Calu3 (cell line): Measurements from ENCODE around the gene ASCL5. TPM values are rescaled to one million over a fixed set of nuclear protein-coding genes. Genes with fewer than 3 reads are reported as not detected.

ENCODE experiments used
- BruUV-seq: library from RNA; stranded (reverse); fragments of 400-500 nt; replicated peaks from 2 replicates; lab custom pipeline; 2021; lab: Mats Ljungman, UMichigan
- CTCF ChIA-PET: fragments of 300-600 bp; sonication (Branson Sonifier 250); formaldehyde crosslinking; loops from one replicate; lab custom pipeline; 2022; ENCODE audit warnings: antibody characterized with exemption; lab: Charles Lee
- DNase-seq: peaks from one replicate; pipeline ENCODE4 v3.0.0; 2022
- H3K27ac Mint-ChIP-seq: one replicate; pipeline ENCODE4 v1.8.0; 2022; ENCODE audit warnings: mixed read lengths; ENCODE audit not compliant: unreplicated experiment
- H3K27me3 Mint-ChIP-seq: one replicate; pipeline ENCODE4 v1.8.0; 2022; ENCODE audit warnings: mixed read lengths; ENCODE audit not compliant: unreplicated experiment
- H3K36me3 Mint-ChIP-seq: one replicate; pipeline ENCODE4 v1.8.0; 2022; ENCODE audit warnings: mild to moderate bottlenecking, moderate library complexity, mixed read lengths; ENCODE audit not compliant: insufficient read depth, unreplicated experiment
- H3K4me1 Mint-ChIP-seq: one replicate; pipeline ENCODE4 v1.8.0; 2022; ENCODE audit warnings: mild to moderate bottlenecking, low read depth, mixed read lengths; ENCODE audit not compliant: unreplicated experiment
- H3K4me3 Mint-ChIP-seq: one replicate; pipeline ENCODE4 v1.8.0; 2022; ENCODE audit warnings: mild to moderate bottlenecking, low read depth, moderate library complexity, mixed read lengths; ENCODE audit not compliant: unreplicated experiment
- H3K9me3 Mint-ChIP-seq: one replicate; pipeline ENCODE4 v1.8.0; 2022; ENCODE audit warnings: low read depth, mixed read lengths; ENCODE audit not compliant: unreplicated experiment
- intact Hi-C: fragments of 100-400 bp; cut with micrococcal nuclease; formaldehyde crosslinking; loops from one replicate; pipeline ENCODE4 v1.10.0; 2022; ENCODE audit not compliant: unreplicated experiment
- total RNA-seq: library from RNA; stranded (reverse); gene quantifications from 2 replicates; pipeline ENCODE4 v1.2.3, GENCODE V29; 2022
- TF ChIP-seq, protein P1 (sequence below): fragments of 200-600 bp; IDR thresholded peaks from one replicate; pipeline ENCODE4 v1.8.0; 2022; ENCODE audit warnings: antibody characterized with exemption; ENCODE audit not compliant: unreplicated experiment

Gene ASCL5
- total RNA-seq, 1 experiment from 2014 or later, result not detected

DNA sequence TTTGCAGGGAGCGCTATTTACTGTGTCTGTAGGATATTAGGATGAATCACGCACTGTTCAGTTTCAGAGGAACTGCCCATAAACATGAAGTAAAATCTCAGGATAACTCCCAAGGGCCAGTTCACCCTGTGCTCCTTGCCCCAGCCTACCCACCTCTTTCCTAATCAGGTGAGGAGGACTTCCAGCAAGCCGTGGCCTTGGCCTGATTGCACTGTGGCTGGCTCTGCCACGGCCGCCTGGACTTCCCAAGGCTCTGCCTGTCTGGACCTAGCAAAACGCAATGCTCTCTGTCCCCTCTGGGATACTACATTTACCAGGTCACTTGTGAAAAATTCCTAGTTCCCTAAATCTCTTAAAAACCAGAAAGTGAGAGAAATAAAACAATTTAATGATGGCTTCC is 7.4 kb upstream of the ASCL5 start:
- no peaks in the 10 kb centered on the region for H3K27me3 Mint-ChIP-seq
- H3K4me3 Mint-ChIP-seq, result no peak overlapping the region
- BruUV-seq, result no TSS peak
- no peak for DNase-seq
- CTCF ChIA-PET, result no interaction called here
- H3K36me3 Mint-ChIP-seq, result peaks cover 19% of the 10 kb centered on the region
- H3K27ac Mint-ChIP-seq, result no peak overlapping the region
- no peaks in the 10 kb centered on the region for H3K9me3 Mint-ChIP-seq
- H3K4me1 Mint-ChIP-seq, result no peaks in the 10 kb centered on the region
- TF ChIP-seq, protein P1, sequence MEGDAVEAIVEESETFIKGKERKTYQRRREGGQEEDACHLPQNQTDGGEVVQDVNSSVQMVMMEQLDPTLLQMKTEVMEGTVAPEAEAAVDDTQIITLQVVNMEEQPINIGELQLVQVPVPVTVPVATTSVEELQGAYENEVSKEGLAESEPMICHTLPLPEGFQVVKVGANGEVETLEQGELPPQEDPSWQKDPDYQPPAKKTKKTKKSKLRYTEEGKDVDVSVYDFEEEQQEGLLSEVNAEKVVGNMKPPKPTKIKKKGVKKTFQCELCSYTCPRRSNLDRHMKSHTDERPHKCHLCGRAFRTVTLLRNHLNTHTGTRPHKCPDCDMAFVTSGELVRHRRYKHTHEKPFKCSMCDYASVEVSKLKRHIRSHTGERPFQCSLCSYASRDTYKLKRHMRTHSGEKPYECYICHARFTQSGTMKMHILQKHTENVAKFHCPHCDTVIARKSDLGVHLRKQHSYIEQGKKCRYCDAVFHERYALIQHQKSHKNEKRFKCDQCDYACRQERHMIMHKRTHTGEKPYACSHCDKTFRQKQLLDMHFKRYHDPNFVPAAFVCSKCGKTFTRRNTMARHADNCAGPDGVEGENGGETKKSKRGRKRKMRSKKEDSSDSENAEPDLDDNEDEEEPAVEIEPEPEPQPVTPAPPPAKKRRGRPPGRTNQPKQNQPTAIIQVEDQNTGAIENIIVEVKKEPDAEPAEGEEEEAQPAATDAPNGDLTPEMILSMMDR, result no peak
- intact Hi-C loops, result no loop called here

DNA sequence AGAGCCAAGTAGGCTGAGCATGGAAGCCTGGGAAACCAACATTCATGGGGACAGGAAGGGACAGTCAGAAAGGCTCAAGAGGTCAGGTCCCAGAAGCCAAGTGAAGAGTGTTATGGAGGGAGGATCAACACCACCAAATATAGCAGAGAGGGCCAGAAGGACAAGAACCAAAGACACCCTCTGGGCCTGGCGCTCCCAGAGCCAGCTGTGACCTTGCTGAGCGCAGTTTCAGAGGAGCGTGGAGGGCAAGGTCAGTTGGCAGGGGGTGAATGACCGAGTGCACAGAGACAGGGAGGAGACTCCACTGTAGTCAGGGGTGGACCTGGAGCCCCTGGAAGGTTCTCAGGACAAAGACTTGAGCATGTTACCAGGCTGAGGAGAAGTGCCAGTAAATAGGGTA is 4.4 kb upstream of the ASCL5 start:
- CTCF ChIA-PET, result no interaction called here
- peak overlapping the region; percentile 16 for H3K27ac Mint-ChIP-seq
- H3K36me3 Mint-ChIP-seq, result peaks cover 14% of the 10 kb centered on the region
- BruUV-seq, result no TSS peak
- no peaks in the 10 kb centered on the region for H3K27me3 Mint-ChIP-seq
- intact Hi-C loops, result no loop called here
- H3K9me3 Mint-ChIP-seq, result no peaks in the 10 kb centered on the region
- TF ChIP-seq, protein P1, result no peak
- DNase-seq, result no peak
- H3K4me1 Mint-ChIP-seq, result peaks cover 13% of the 10 kb centered on the region
- H3K4me3 Mint-ChIP-seq, result no peak overlapping the region

DNA sequence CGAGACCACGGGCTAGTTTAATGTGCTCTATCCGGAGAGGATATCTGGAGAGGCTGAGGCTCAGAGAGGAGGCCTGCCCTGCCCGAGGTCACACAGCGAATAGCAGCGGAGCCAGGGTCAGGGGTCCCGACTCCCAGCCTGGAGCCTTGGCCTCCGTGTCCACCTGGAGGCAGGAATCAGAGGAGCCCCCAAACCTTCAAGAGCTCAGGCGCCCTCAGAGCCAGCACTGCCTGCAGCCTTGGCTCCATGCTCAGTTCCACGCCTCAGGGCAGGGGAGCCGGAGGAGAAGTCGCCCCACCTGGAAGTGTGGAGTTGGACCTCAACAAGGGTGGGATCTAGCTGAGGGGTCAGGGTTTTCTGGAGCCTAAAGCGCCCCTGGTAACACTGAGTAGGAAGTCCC is 2.0 kb upstream of the ASCL5 start:
- Mint-ChIP-seq H3K36me3 (peaks cover 10% of the 10 kb centered on the region), H3K4me3 (no peak overlapping the region), H3K27me3 (peaks cover 21% of the 10 kb centered on the region), H3K27ac (no peak overlapping the region), H3K9me3 (no peaks in the 10 kb centered on the region), H3K4me1 (peaks cover 14% of the 10 kb centered on the region)
- DNase-seq, result no peak
- BruUV-seq, result no TSS peak
- intact Hi-C loops, result no loop called here
- CTCF ChIA-PET, result no interaction called here
- TF ChIP-seq, protein P1, result no peak

DNA sequence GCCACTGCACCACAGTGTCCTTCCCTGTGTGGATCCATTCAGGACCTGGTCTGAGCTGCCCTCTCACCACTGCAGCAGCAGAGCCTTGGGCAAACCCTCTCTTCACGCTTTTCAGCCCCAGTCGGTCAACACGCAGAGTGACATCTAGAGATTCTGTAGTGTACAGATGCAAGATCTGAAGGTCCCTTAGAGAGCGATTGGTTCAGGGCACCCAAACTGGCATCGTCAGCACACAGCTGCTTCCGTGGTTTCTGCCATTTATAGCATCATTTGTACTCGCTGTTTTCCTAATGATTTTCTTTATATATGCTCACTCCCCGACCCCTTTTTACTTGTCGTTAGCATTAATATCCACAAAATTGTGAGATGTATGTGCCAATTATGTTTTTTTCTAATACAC is 1.5 kb upstream of the ASCL5 start:
- intact Hi-C loops, result no loop called here
- no peak overlapping the region for H3K4me3 Mint-ChIP-seq
- H3K9me3 Mint-ChIP-seq, result no peaks in the 10 kb centered on the region
- H3K4me1 Mint-ChIP-seq, result peaks cover 14% of the 10 kb centered on the region
- TF ChIP-seq, protein P1, result no peak
- peaks cover 6% of the 10 kb centered on the region for H3K36me3 Mint-ChIP-seq
- CTCF ChIA-PET, result interaction anchor here (0.7 kb wide), 1 partner anchor 233 kb away, joined by 3 read pairs; no protein-coding TSS in a partner anchor
- no peak for DNase-seq
- no peak overlapping the region for H3K27ac Mint-ChIP-seq
- BruUV-seq, result no TSS peak
- peaks cover 26% of the 10 kb centered on the region for H3K27me3 Mint-ChIP-seq
